Measurements from ENCODE around the gene PDE4D. TPM values are rescaled to one million over a fixed set of nuclear protein-coding genes. Genes with fewer than 3 reads are reported as not detected.
A peak's percentile ranks its signal among the peaks of the same experiment; 100 is the strongest.

PDE4D gene
- total RNA-seq, 1 experiment from 2014 or later = 3.6 TPM

DNA sequence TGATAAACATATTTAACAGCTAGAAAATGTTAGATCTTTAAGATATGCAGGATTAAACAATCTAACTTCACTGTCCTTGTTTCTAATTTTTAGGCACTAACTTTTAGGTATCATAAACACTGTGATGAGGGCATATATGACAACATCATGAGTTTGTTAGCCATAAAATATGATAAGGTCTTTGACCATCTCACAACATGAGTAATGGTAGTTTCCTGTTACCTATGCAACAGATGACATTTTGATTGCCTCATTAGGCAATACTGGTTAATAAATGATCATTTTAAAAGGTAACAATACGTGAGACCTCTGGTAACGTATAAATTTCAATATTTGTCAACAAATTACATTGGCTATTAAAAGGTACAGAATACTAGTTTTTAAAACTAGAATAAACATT is 613.5 kb downstream of the PDE4D start:
- Histone ChIP-seq H2AFZ (ENCODE audit: low read length) (no peak overlapping the region), H3K36me3 (ENCODE audit: low read depth, low read length) (no peaks in the 10 kb centered on the region), H3K4me1 (ENCODE audit: insufficient read depth, low read length) (no peaks in the 10 kb centered on the region), H3F3A (ENCODE audit: low read length, unreplicated experiment) (no peaks in the 10 kb centered on the region), H3K9me2 (replicated peaks; ENCODE audit: low read length) (no peaks in the 10 kb centered on the region), H3K9ac (ENCODE audit: low read length) (no peak overlapping the region), H4K20me1 (ENCODE audit: low read length) (no peaks in the 10 kb centered on the region), H3K9me3 (ENCODE audit: low read length) (no peaks in the 10 kb centered on the region), H3K27ac (ENCODE audit: low read length) (no peak overlapping the region), H3K4me3 (ENCODE audit: low read length) (no peak overlapping the region), H3K4me2 (ENCODE audit: low read length) (no peak overlapping the region), H3K79me2 (ENCODE audit: low read length) (no peaks in the 10 kb centered on the region), H3K27me3 (ENCODE audit: low read length) (no peaks in the 10 kb centered on the region)
- DNase-seq (no peak), ATAC-seq (no peak)
- intact Hi-C loops (cut with micrococcal nuclease) = no loop called here
- CTCF ChIA-PET = no interaction called here
- no TSS peak for BruUV-seq (replicated peaks)
- POLR2A ChIA-PET (ENCODE audit: unreplicated experiment) = no interaction called here
- TF ChIP-seq EZH2 (IDR thresholded peaks at IDR 0.05; ENCODE audit: low read length, unreplicated experiment) = no peak
- TF ChIP-seq, protein P1, sequence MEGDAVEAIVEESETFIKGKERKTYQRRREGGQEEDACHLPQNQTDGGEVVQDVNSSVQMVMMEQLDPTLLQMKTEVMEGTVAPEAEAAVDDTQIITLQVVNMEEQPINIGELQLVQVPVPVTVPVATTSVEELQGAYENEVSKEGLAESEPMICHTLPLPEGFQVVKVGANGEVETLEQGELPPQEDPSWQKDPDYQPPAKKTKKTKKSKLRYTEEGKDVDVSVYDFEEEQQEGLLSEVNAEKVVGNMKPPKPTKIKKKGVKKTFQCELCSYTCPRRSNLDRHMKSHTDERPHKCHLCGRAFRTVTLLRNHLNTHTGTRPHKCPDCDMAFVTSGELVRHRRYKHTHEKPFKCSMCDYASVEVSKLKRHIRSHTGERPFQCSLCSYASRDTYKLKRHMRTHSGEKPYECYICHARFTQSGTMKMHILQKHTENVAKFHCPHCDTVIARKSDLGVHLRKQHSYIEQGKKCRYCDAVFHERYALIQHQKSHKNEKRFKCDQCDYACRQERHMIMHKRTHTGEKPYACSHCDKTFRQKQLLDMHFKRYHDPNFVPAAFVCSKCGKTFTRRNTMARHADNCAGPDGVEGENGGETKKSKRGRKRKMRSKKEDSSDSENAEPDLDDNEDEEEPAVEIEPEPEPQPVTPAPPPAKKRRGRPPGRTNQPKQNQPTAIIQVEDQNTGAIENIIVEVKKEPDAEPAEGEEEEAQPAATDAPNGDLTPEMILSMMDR (conservative IDR thresholded peaks at IDR 0.05; ENCODE audit: low read depth, low read length) = no peak
- no peak for TF ChIP-seq EZH2phosphoT487 (IDR thresholded peaks at IDR 0.05; ENCODE audit: borderline replicate concordance, low read length)

- H3K27ac ChIP-seq (ENCODE audit: low read length) = no peak overlapping the region
Measured at GRCh38 chr5:59276917-59277372, 616.6 kb downstream of the PDE4D start.

DNA sequence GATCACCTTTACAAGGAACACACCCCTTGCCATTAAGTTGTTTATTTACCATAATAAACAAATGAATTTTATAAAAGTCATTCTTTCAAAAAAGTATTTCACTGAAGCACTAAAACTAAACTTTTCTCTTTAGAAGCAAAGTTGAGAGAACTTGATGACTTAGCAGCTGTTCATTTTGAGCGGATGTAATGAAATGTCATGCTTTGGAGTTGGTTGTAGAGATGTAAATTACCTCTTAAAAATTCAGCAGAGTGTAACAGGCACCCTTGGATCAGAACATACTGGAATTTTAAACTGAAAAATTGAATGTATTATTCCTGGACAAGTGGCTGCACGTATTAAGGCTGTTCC is 617.2 kb downstream of the PDE4D start:
- H3K9me2 ChIP-seq (replicated peaks; ENCODE audit: low read length) = no peaks in the 10 kb centered on the region
- TF ChIP-seq EZH2 (IDR thresholded peaks at IDR 0.05; ENCODE audit: low read length, unreplicated experiment) (no peak), EZH2phosphoT487 (IDR thresholded peaks at IDR 0.05; ENCODE audit: borderline replicate concordance, low read length) (no peak)
- TF ChIP-seq, protein P1 (conservative IDR thresholded peaks at IDR 0.05; ENCODE audit: low read depth, low read length) = no peak
- no peaks in the 10 kb centered on the region for H3F3A ChIP-seq (ENCODE audit: low read length, unreplicated experiment)
- no TSS peak for BruUV-seq (replicated peaks)
- CTCF ChIA-PET = no interaction called here
- peak overlapping the region; percentile 65 for H3K4me3 ChIP-seq (ENCODE audit: low read length)
- no peak overlapping the region for H3K27ac ChIP-seq (ENCODE audit: low read length)
- POLR2A ChIA-PET (ENCODE audit: unreplicated experiment) = no interaction called here
- no peaks in the 10 kb centered on the region for H3K79me2 ChIP-seq (ENCODE audit: low read length)
- H3K4me2 ChIP-seq (ENCODE audit: low read length) = peak overlapping the region; percentile 73
- DNase-seq (no peak), ATAC-seq (no peak)
- H3K27me3 ChIP-seq (ENCODE audit: low read length) = no peaks in the 10 kb centered on the region
- H3K36me3 ChIP-seq (ENCODE audit: low read depth, low read length) = no peaks in the 10 kb centered on the region
- H3K4me1 ChIP-seq (ENCODE audit: insufficient read depth, low read length) = no peaks in the 10 kb centered on the region
- H3K9me3 ChIP-seq (ENCODE audit: low read length) = no peaks in the 10 kb centered on the region
- intact Hi-C loops (cut with micrococcal nuclease) = no loop called here
- H2AFZ ChIP-seq (ENCODE audit: low read length) = peak overlapping the region; percentile 61; the same call in 1 of the 2 replicates
- H4K20me1 ChIP-seq (ENCODE audit: low read length) = no peaks in the 10 kb centered on the region
- no peak overlapping the region for H3K9ac ChIP-seq (ENCODE audit: low read length)

More at GRCh38 chr5:59276917-59277372, 616.6 kb downstream of the PDE4D start:
- no TSS peak for BruUV-seq (replicated peaks)
- TF ChIP-seq EZH2 (IDR thresholded peaks at IDR 0.05; ENCODE audit: low read length, unreplicated experiment) = no peak
- Histone ChIP-seq H3K4me1 (ENCODE audit: insufficient read depth, low read length) (no peaks in the 10 kb centered on the region), H3K79me2 (ENCODE audit: low read length) (no peaks in the 10 kb centered on the region), H3K4me2 (ENCODE audit: low read length) (no peak overlapping the region), H3F3A (ENCODE audit: low read length, unreplicated experiment) (no peaks in the 10 kb centered on the region), H4K20me1 (ENCODE audit: low read length) (no peaks in the 10 kb centered on the region), H3K9me2 (replicated peaks; ENCODE audit: low read length) (no peaks in the 10 kb centered on the region), H3K36me3 (ENCODE audit: low read depth, low read length) (no peaks in the 10 kb centered on the region), H3K4me3 (ENCODE audit: low read length) (no peak overlapping the region), H2AFZ (ENCODE audit: low read length) (no peak overlapping the region), H3K27me3 (ENCODE audit: low read length) (no peaks in the 10 kb centered on the region), H3K9ac (ENCODE audit: low read length) (no peak overlapping the region), H3K9me3 (ENCODE audit: low read length) (no peaks in the 10 kb centered on the region)
- CTCF ChIA-PET = no interaction called here
- no peak for ATAC-seq
- intact Hi-C loops (cut with micrococcal nuclease) = no loop called here
- DNase-seq = no peak
- POLR2A ChIA-PET (ENCODE audit: unreplicated experiment) = no interaction called here
